ENCODE results near the gene ADORA1. TPM values are rescaled to one million over a fixed set of nuclear protein-coding genes. Genes with fewer than 3 reads are reported as not detected.

Gene ADORA1
- total and polyA plus RNA-seq, 2 donors from 2014 or later: 4.9 to 21.2 TPM

DNA sequence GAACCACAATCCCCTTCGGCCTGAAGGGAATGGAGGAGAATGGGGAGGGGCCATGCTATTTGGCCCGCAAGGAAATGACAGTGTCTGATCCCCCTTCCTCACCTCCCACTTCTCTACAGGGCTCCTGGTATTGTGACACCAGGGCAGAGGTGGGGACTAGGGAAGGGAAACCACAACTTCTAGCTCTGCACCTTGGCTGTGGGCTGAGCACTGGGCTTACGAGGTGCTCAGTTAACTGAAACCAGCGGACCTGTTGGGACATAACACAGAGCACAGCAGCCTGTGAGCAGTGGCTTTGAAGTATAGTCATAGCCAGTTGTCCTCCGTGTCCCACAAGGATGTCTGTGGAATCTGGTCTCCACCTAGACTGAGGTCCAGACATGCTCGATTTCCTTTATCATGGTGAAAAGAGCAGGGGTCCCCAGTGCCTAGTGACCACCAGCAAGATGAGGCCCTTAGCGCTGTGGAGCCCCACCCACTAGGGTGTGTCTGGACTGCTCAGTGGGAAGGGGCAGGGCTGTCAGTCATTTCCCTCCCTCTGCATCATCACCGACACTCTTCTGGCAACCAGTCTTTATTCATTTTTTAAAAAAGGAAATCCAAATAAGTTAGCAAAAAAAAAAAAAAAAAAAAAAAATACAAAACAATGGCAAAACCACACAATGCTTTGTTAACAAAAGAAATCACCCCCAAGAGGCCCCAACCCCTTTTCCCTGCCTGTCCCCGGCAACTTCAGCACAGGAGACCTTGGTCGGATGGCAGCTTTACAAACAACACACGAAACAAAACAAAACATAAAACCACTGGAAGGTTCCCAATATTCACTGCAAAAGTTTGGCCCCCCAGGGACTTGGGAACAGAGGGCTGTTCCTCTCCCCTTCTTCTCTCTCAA, 44.7 kb upstream of the ADORA1 start:
- Histone ChIP-seq H3K27me3 (ENCODE audit: control insufficient read depth, insufficient read depth, low read length) (no peaks in the 10 kb centered on the region), H3K9me3 (ENCODE audit: control insufficient read depth in 2 of 3, insufficient read depth in 1 of 3, low read length in 3 of 3) (no peaks in the 10 kb centered on the region), H3K4me1 (ENCODE audit: control insufficient read depth in 2 of 3, insufficient read depth in 2 of 3, low read depth in 1 of 3, low read length in 3 of 3) (peaks cover 0 to 9% (median 4%) of the 10 kb centered on the region in 3 donors), H3K4me3 (ENCODE audit: low read length in 3 of 3) (no peak overlapping the region), H3K27ac (ENCODE audit: low read depth in 2 of 2, low read length in 2 of 2) (no peak overlapping the region), H3K36me3 (ENCODE audit: control insufficient read depth in 2 of 3, insufficient read depth in 3 of 3, low read length in 3 of 3) (no peaks in the 10 kb centered on the region), H3K9ac (ENCODE audit: low read length in 3 of 3) (no peak overlapping the region)
- intact Hi-C loops (cut with DNase I): no loop called here
- FAIRE-seq (no peak), DNase-seq (peak in 1 of 5 donors; percentile 33)
- TF ChIP-seq CTCF (IDR thresholded peaks at IDR 0.05; ENCODE audit: borderline replicate concordance, extremely low read depth, insufficient read depth): no peak

GRCh38 chr1:203083463-203083921, 44.0 kb upstream of the ADORA1 start:
- no peak overlapping the region for H3K27ac ChIP-seq (ENCODE audit: low read depth in 2 of 2, low read length in 2 of 2)
- peak in 1 of 5 donors; percentile 28 for DNase-seq
- FAIRE-seq: no peak
- no peaks in the 10 kb centered on the region for H3K27me3 ChIP-seq (ENCODE audit: control insufficient read depth, insufficient read depth, low read length)
- no peak overlapping the region for H3K4me3 ChIP-seq (ENCODE audit: low read length in 3 of 3)
- no peaks in the 10 kb centered on the region for H3K36me3 ChIP-seq (ENCODE audit: control insufficient read depth in 2 of 3, insufficient read depth in 3 of 3, low read length in 3 of 3)
- H3K9me3 ChIP-seq (ENCODE audit: control insufficient read depth in 2 of 3, insufficient read depth in 1 of 3, low read length in 3 of 3): no peaks in the 10 kb centered on the region
- intact Hi-C loops (cut with DNase I): no loop called here
- peaks cover 0 to 9% (median 4%) of the 10 kb centered on the region in 3 donors for H3K4me1 ChIP-seq (ENCODE audit: control insufficient read depth in 2 of 3, insufficient read depth in 2 of 3, low read depth in 1 of 3, low read length in 3 of 3)
- no peak for TF ChIP-seq CTCF (IDR thresholded peaks at IDR 0.05; ENCODE audit: borderline replicate concordance, extremely low read depth, insufficient read depth)
- no peak overlapping the region for H3K9ac ChIP-seq (ENCODE audit: low read length in 3 of 3)

- FAIRE-seq (no peak), DNase-seq (peak in 1 of 5 donors; percentile 41)
- Histone ChIP-seq H3K4me1 (ENCODE audit: control insufficient read depth in 2 of 3, insufficient read depth in 2 of 3, low read depth in 1 of 3, low read length in 3 of 3) (peaks cover 0 to 9% (median 4%) of the 10 kb centered on the region in 3 donors), H3K36me3 (ENCODE audit: control insufficient read depth in 2 of 3, insufficient read depth in 3 of 3, low read length in 3 of 3) (no peaks in the 10 kb centered on the region), H3K9me3 (ENCODE audit: control insufficient read depth in 2 of 3, insufficient read depth in 1 of 3, low read length in 3 of 3) (no peaks in the 10 kb centered on the region), H3K4me3 (ENCODE audit: low read length in 3 of 3) (no peak overlapping the region), H3K27me3 (ENCODE audit: control insufficient read depth, insufficient read depth, low read length) (no peaks in the 10 kb centered on the region), H3K27ac (ENCODE audit: low read depth in 2 of 2, low read length in 2 of 2) (no peak overlapping the region), H3K9ac (ENCODE audit: low read length in 3 of 3) (no peak overlapping the region)
- TF ChIP-seq CTCF (IDR thresholded peaks at IDR 0.05; ENCODE audit: borderline replicate concordance, extremely low read depth, insufficient read depth): no peak
- intact Hi-C loops (cut with DNase I): no loop called here
Observed at GRCh38 chr1:203084588-203085527, 42.7 kb upstream of the ADORA1 start.
